Memory B cell (primary cell): ENCODE data around the gene CENPQ.

ENCODE experiments used
- ATAC-seq: fragments of 150-1000 bp; cut with Tn5 transposase; 2 replicates; pipeline ENCODE4 v1.10.0; 2021; ENCODE audit warnings: low read depth, mild to moderate bottlenecking, moderate library complexity
- DNase-seq, 2 donors: peaks; one replicate each; pipeline ENCODE4 v3.0.0; 2022; ENCODE audit warnings: low spot score in 2 of 2
- H3K27ac Mint-ChIP-seq: one replicate; pipeline ENCODE4 v1.8.0; 2022; ENCODE audit warnings: mild to moderate bottlenecking, moderate library complexity, mixed read lengths
- H3K27me3 Mint-ChIP-seq: one replicate; pipeline ENCODE4 v1.8.0; 2022; ENCODE audit warnings: mixed read lengths
- H3K36me3 Mint-ChIP-seq: one replicate; pipeline ENCODE4 v1.8.0; 2022; ENCODE audit warnings: mild to moderate bottlenecking, mixed read lengths
- H3K4me1 Mint-ChIP-seq: one replicate; pipeline ENCODE4 v1.8.0; 2022; ENCODE audit warnings: mixed read lengths
- H3K4me3 Mint-ChIP-seq: one replicate; pipeline ENCODE4 v1.8.0; 2022; ENCODE audit warnings: mild to moderate bottlenecking, moderate library complexity, mixed read lengths
- H3K9me3 Mint-ChIP-seq: one replicate; pipeline ENCODE4 v1.8.0; 2022; ENCODE audit warnings: mixed read lengths

Gene CENPQ

DNA sequence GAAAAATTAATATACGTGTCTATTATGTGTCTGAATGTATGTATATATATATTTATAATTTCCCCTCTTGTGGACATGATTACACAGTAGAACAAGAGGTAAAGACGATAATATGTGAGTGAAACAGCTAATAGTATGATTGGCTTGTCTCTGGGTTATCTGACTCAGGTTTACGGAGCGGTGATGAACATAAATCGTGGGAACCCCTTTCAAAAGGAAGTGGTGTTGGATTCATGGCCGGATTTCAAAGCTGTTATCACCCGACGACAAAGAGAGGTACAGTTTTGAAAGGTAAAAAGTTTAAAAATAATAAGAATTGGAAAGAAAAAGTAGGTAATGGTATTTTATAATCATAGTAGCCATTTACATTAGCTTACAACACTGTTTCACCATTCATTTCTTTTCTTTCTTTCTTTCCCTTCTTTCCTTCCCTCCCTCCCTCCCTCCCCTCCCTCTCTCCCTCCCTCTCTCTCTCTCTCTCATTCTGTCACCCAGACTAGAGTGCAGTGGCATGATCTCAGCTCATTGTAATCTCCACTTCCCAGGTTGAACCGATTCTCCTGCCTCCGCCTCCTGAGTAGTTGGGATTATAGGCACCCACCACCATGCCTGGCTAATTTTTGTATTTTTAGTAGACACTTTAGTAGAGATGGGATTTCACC is 52.4 kb downstream of the CENPQ start:
- H3K9me3 Mint-ChIP-seq: no peaks in the 10 kb centered on the region
- no peak overlapping the region for H3K4me3 Mint-ChIP-seq
- H3K36me3 Mint-ChIP-seq: no peaks in the 10 kb centered on the region
- ATAC-seq (no peak), DNase-seq (no peak)
- H3K4me1 Mint-ChIP-seq: no peaks in the 10 kb centered on the region
- H3K27me3 Mint-ChIP-seq: peaks cover 2% of the 10 kb centered on the region
- H3K27ac Mint-ChIP-seq: no peak overlapping the region

GRCh38 chr6:49516147-49516505 is 53.0 kb downstream of the CENPQ start:
- no peak overlapping the region for H3K4me3 Mint-ChIP-seq
- peaks cover 2% of the 10 kb centered on the region for H3K27me3 Mint-ChIP-seq
- DNase-seq (no peak), ATAC-seq (no peak)
- no peaks in the 10 kb centered on the region for H3K9me3 Mint-ChIP-seq
- H3K36me3 Mint-ChIP-seq: no peaks in the 10 kb centered on the region
- H3K27ac Mint-ChIP-seq: no peak overlapping the region
- no peaks in the 10 kb centered on the region for H3K4me1 Mint-ChIP-seq

DNA sequence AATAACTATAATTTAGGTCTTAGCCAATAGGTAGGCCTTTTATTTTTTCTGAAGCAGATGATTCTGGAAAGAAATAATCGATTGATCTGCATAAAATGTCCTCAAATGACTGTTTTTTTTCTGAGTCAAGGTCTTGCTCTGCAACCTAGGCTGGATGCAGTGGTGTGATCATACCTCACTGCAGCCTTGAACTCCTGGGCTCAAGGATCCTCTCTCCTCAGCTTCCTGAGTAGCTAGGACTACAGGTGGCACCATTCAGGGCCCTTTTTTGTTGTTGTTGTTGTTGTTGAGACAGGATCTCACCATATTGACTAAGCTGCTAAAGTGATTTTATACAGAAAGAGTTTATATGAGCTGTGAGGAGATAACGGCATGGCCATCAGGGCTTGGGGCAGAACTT is 54.7 kb downstream of the CENPQ start:
- H3K4me3 Mint-ChIP-seq: no peak overlapping the region
- no peaks in the 10 kb centered on the region for H3K27me3 Mint-ChIP-seq
- no peak overlapping the region for H3K27ac Mint-ChIP-seq

DNA sequence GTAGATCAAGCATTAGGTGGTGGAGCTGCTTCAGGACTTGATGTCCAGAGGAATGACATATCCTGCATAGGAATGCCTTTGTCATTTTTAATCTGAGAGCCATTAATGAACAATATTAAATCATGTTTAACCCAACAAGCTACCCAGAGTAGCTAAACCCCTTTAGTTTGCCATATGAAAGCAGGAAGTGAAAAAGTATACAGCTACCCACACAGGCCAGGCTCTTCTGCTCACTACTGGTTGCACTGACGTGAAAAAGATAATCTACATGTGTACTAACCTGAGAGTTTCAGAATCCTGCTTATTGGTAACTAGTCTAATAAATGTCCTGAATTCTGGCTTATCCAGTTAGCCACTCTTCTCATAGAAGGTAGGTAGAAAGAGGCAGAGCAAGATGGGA is 56.5 kb downstream of the CENPQ start:
- Mint-ChIP-seq H3K9me3 (no peaks in the 10 kb centered on the region), H3K27me3 (no peaks in the 10 kb centered on the region), H3K4me1 (no peaks in the 10 kb centered on the region), H3K27ac (no peak overlapping the region), H3K4me3 (no peak overlapping the region), H3K36me3 (no peaks in the 10 kb centered on the region)
- DNase-seq (no peak), ATAC-seq (no peak)

More for the DNA sequence above, 54.7 kb downstream of the CENPQ start:
- H3K4me1 Mint-ChIP-seq: no peaks in the 10 kb centered on the region
- H3K9me3 Mint-ChIP-seq: no peaks in the 10 kb centered on the region
- ATAC-seq (no peak), DNase-seq (no peak)
- H3K36me3 Mint-ChIP-seq: no peaks in the 10 kb centered on the region

DNA sequence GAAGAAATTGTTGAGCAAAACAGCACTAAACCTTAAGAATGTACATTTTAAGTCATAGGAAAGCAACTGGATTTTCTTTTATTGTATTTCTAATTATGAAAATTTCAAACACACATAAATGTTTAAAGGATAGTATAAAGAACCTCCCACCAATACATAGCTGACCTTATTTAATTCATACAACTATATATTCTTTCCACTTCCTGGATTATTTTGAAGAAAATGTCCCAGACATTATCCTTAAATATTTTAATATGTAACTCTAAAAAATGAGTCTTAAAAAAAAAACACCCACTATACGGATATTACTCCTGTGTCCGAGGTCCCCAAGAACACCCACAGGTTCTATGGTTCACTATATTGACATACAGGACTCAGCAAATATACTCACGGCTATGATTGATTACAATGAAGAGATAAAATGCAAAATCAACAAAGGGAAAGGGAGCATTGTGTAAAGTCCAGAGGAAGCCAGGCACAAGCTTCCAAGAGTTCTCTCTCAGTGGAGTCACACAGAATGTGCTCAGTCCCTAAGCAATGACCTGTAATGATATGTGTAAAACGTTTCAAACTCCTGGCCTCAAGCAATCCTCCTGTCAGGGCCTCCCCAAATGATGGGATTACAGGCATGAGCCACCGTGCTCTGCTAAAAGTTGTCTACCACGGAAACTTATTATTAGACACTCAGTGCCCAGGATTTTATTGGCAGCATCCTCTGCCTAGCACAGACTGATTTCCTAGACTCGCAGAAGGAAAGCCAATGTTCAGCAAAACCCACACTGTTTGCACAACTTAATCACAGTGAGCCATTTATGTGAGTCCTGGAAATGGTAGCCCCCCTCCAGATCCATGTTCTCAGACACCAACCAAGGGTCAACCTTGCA is 59.8 kb downstream of the CENPQ start:
- DNase-seq (no peak), ATAC-seq (no peak)
- Mint-ChIP-seq H3K4me1 (no peaks in the 10 kb centered on the region), H3K9me3 (no peaks in the 10 kb centered on the region), H3K36me3 (no peaks in the 10 kb centered on the region), H3K27ac (no peak overlapping the region), H3K4me3 (no peak overlapping the region), H3K27me3 (peaks cover 2% of the 10 kb centered on the region)

- Mint-ChIP-seq H3K36me3 (no peaks in the 10 kb centered on the region), H3K4me1 (no peaks in the 10 kb centered on the region), H3K9me3 (no peaks in the 10 kb centered on the region), H3K27me3 (peaks cover 2% of the 10 kb centered on the region), H3K27ac (no peak overlapping the region), H3K4me3 (no peak overlapping the region)
- ATAC-seq: no peak
- DNase-seq: no peak
These were observed 60.7 kb downstream of the CENPQ start for GRCh38 chr6:49523901-49524300.

DNA sequence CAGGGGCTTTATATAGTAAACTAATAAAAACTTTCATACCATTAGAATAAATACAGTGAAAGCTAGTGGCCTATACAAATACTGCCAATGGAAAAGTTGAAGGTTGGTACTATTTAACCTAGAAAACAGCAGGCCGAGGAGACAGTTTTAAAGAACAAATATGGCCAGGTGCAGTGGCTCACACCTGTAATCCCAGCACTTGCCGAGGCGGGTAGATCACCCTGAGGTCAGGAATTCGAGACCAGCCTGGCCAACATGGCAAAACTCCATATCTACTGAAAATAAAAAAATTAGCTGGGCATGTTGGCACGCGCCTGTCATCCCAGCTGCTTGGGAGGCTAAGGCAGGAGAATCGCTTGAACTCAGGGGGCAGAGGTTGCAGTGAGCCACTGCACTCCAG is 61.4 kb downstream of the CENPQ start:
- no peaks in the 10 kb centered on the region for H3K36me3 Mint-ChIP-seq
- H3K27ac Mint-ChIP-seq: no peak overlapping the region
- ATAC-seq (no peak), DNase-seq (no peak)
- no peak overlapping the region for H3K4me3 Mint-ChIP-seq
- H3K4me1 Mint-ChIP-seq: no peaks in the 10 kb centered on the region
- peaks cover 2% of the 10 kb centered on the region for H3K27me3 Mint-ChIP-seq
- H3K9me3 Mint-ChIP-seq: no peaks in the 10 kb centered on the region

GRCh38 chr6:49526598-49526997 is 63.4 kb downstream of the CENPQ start:
- ATAC-seq (no peak), DNase-seq (no peak)
- Mint-ChIP-seq H3K9me3 (no peaks in the 10 kb centered on the region), H3K27ac (no peak overlapping the region), H3K36me3 (no peaks in the 10 kb centered on the region), H3K4me1 (no peaks in the 10 kb centered on the region), H3K4me3 (no peak overlapping the region), H3K27me3 (peaks cover 3% of the 10 kb centered on the region)

DNA sequence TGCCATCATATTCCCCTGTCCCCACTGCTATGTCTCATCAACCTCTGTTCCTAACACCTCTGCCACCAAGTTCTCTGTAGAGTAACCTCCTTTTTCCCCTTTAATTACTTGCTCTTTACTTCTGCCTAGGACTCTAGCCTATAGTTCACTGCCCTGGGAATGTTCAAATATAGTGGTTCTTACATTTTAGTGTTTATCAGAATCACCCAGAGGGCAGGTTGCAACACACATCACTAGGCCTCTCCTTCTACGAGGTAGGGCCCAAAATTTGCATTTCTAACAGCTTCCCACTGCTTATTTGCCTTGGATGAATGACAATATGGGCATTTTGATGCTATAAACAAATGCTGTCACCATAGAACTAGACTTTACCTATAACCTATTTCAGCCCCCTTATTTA is 64.2 kb downstream of the CENPQ start:
- peaks cover 6% of the 10 kb centered on the region for H3K4me1 Mint-ChIP-seq
- no peaks in the 10 kb centered on the region for H3K36me3 Mint-ChIP-seq
- no peak overlapping the region for H3K4me3 Mint-ChIP-seq
- H3K9me3 Mint-ChIP-seq: no peaks in the 10 kb centered on the region
- ATAC-seq: no peak
- no peak for DNase-seq
- no peak overlapping the region for H3K27ac Mint-ChIP-seq
- peaks cover 3% of the 10 kb centered on the region for H3K27me3 Mint-ChIP-seq

GRCh38 chr6:49528571-49528970 is 65.4 kb downstream of the CENPQ start:
- no peaks in the 10 kb centered on the region for H3K9me3 Mint-ChIP-seq
- H3K27me3 Mint-ChIP-seq: peaks cover 3% of the 10 kb centered on the region
- no peak for DNase-seq
- peaks cover 7% of the 10 kb centered on the region for H3K4me1 Mint-ChIP-seq
- H3K4me3 Mint-ChIP-seq: no peak overlapping the region
- H3K36me3 Mint-ChIP-seq: no peaks in the 10 kb centered on the region
- no peak overlapping the region for H3K27ac Mint-ChIP-seq
- no peak for ATAC-seq

DNA sequence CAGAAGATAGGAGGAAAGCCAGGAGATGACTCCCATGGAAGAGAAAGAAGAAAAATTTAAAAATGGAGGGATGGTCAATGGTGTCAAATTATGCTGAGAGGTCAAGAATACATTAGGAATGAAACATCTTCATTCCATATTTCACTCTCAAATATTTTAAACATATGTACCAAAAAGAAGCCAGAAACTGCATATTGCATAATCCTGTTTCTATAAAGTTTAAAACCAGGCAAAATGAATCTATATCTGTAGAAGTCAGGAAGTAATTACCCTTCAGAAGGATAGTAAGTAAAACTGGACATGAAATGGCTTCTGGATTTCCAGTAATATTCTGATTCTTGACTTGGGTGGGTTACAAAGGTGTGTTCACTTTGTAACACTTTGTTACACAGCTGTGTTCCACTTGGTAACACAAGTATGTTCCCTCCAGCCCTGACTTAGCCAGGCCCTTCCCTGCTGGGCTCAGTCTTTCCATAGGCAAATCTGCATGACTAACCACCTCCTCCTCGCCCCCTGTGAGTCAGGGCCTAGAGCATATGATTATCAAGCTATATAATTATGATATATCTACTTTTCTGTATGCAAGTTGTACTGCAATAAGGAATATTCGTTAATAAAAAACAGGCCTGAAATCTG is 67.1 kb downstream of the CENPQ start:
- no peak overlapping the region for H3K4me3 Mint-ChIP-seq
- no peaks in the 10 kb centered on the region for H3K36me3 Mint-ChIP-seq
- H3K27ac Mint-ChIP-seq: no peak overlapping the region
- peaks cover 7% of the 10 kb centered on the region for H3K4me1 Mint-ChIP-seq
- ATAC-seq (no peak), DNase-seq (no peak)
- peaks cover 3% of the 10 kb centered on the region for H3K27me3 Mint-ChIP-seq
- H3K9me3 Mint-ChIP-seq: no peaks in the 10 kb centered on the region

- Mint-ChIP-seq H3K36me3 (no peaks in the 10 kb centered on the region), H3K4me3 (no peak overlapping the region), H3K27ac (no peak overlapping the region), H3K4me1 (peaks cover 7% of the 10 kb centered on the region), H3K9me3 (no peaks in the 10 kb centered on the region), H3K27me3 (peaks cover 1% of the 10 kb centered on the region)
- DNase-seq (peak in 1 of 2 donors; percentile 3), ATAC-seq (peak; percentile 60)
These were observed 68.8 kb downstream of the CENPQ start for GRCh38 chr6:49531774-49532569.

DNA sequence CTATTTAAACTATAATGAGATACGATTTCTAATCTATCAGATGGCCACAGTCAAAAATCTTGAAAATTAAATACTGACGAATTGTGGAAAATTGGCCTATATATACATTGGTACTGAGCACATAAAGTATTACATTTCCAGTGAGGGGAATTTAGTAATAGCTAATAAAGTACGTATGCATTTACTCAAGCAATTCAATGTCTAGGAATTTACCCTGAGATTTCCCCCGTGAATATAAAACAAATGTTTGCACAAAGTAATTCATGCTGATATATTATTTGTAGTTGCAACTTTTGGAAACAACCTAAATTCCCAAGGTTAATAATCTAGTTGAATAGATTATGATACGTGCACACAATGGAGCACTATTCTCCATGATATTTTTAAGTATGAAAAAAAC is 72.6 kb downstream of the CENPQ start:
- no peak for ATAC-seq
- no peak overlapping the region for H3K4me3 Mint-ChIP-seq
- H3K27me3 Mint-ChIP-seq: no peaks in the 10 kb centered on the region
- H3K27ac Mint-ChIP-seq: no peak overlapping the region
- peaks cover 7% of the 10 kb centered on the region for H3K4me1 Mint-ChIP-seq
- H3K36me3 Mint-ChIP-seq: no peaks in the 10 kb centered on the region
- no peaks in the 10 kb centered on the region for H3K9me3 Mint-ChIP-seq
- DNase-seq: no peak

DNA sequence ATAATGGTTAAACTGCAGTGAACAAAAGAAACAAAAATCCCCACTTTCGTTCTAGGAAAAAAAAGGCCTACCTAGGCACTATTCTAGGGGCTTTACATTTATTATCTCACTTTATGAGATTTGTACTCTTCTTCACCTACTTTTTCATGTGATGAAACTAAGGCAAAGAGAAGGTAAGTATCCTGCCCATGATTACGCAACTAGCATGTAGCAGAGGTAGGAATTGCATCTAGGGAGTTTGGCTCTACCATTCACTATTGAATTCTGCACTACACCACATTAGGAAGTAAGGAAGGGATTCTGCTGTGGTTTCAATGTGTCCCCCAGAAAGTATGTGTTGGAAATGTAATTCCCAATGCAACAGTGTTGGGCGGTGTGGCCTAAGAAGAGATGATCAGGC is 75.9 kb downstream of the CENPQ start:
- no peak for ATAC-seq
- H3K4me3 Mint-ChIP-seq: no peak overlapping the region
- no peaks in the 10 kb centered on the region for H3K4me1 Mint-ChIP-seq
- no peak for DNase-seq
- H3K36me3 Mint-ChIP-seq: no peaks in the 10 kb centered on the region
- H3K27me3 Mint-ChIP-seq: no peaks in the 10 kb centered on the region
- no peaks in the 10 kb centered on the region for H3K9me3 Mint-ChIP-seq
- H3K27ac Mint-ChIP-seq: no peak overlapping the region
